CD4-positive, CD25-positive, alpha-beta regulatory T cell (primary cell): Measurements from ENCODE around the gene LIN7C. TPM values are rescaled to one million over a fixed set of nuclear protein-coding genes. Genes with fewer than 3 reads are reported as not detected.
"Not testable (repeated sequence)": the region's sequence is repeated elsewhere in the genome, so short reads cannot be mapped to it uniquely, and the experiment has no call there.

ENCODE experiments used
- ATAC-seq, 2 donors: fragments of 150-1000 bp; cut with Tn5 transposase; one replicate each; pipeline ENCODE4 v1.10.0; 2021; ENCODE audit warnings: low read depth in 2 of 2, moderate number of reproducible peaks in 2 of 2, moderate library complexity in 1 of 2
- DNase-seq, 3 donors: peaks; one replicate each; pipeline versions ENCODE4 v3.0.0 to v3.0.0-alpha.2; 2012 to 2022; ENCODE audit warnings: mixed read lengths in 1 of 3
- H3K27ac ChIP-seq: one replicate; pipeline ENCODE4 v1.7.0; 2013; ENCODE audit warnings: mild to moderate bottlenecking, low read length; ENCODE audit not compliant: insufficient read depth, poor library complexity, severe bottlenecking
- H3K27me3 ChIP-seq: one replicate; pipeline ENCODE4 v1.7.0; 2013; ENCODE audit warnings: low read length; ENCODE audit not compliant: control insufficient read depth, insufficient read depth
- H3K36me3 ChIP-seq: one replicate; pipeline ENCODE4 v1.7.0; 2013; ENCODE audit warnings: mild to moderate bottlenecking, low read length, moderate library complexity; ENCODE audit not compliant: control insufficient read depth, insufficient read depth
- H3K4me1 ChIP-seq: 2 replicates; pipeline ENCODE4 v1.7.0; 2013; ENCODE audit warnings: mild to moderate bottlenecking, low read length; ENCODE audit not compliant: insufficient read depth, control insufficient read depth, poor library complexity, severe bottlenecking
- H3K4me3 ChIP-seq: one replicate; pipeline ENCODE4 v1.7.0; 2013; ENCODE audit warnings: low read depth, mild to moderate bottlenecking, low read length, moderate library complexity
- H3K9me3 ChIP-seq, 2 experiments: 1 replicate in 1 of 2; 2 replicates in 1 of 2; pipeline ENCODE4 v1.7.0; 2013; ENCODE audit warnings: low read length in 2 of 2, mild to moderate bottlenecking in 1 of 2, moderate library complexity in 1 of 2; ENCODE audit not compliant: control insufficient read depth in 2 of 2
- H3K27ac Mint-ChIP-seq, 3 donors: one replicate each; pipeline ENCODE4 v1.8.0; 2020 to 2022; ENCODE audit warnings: mild to moderate bottlenecking in 3 of 3, mixed read lengths in 3 of 3, moderate library complexity in 2 of 3
- H3K27me3 Mint-ChIP-seq: one replicate; pipeline ENCODE4 v1.8.0; 2022; ENCODE audit warnings: mild to moderate bottlenecking, mixed read lengths
- H3K36me3 Mint-ChIP-seq: one replicate; pipeline ENCODE4 v1.8.0; 2020; ENCODE audit warnings: mixed read lengths
- H3K4me1 Mint-ChIP-seq, 4 donors: one replicate each; pipeline ENCODE4 v1.8.0; 2020 to 2022; ENCODE audit warnings: mixed read lengths in 4 of 4, mild to moderate bottlenecking in 1 of 4
- H3K4me3 Mint-ChIP-seq, 4 donors: one replicate each; pipeline ENCODE4 v1.8.0; 2020 to 2022; ENCODE audit warnings: mild to moderate bottlenecking in 4 of 4, mixed read lengths in 4 of 4, moderate library complexity in 3 of 4
- H3K9me3 Mint-ChIP-seq, 7 donors: one replicate each; pipeline ENCODE4 v1.8.0; 2020 to 2022; ENCODE audit warnings: mixed read lengths in 7 of 7, mild to moderate bottlenecking in 3 of 7, moderate library complexity in 2 of 7
- polyA plus RNA-seq, 4 donors: library from polyadenylated mRNA; unstranded; fragments of 300-500 nt; fragmentation: Illumina TruSeq; gene quantifications; one replicate each; pipeline ENCODE4 v1.2.3, GENCODE V29; 2021
- total RNA-seq: library from RNA; stranded (reverse); gene quantifications from one replicate; pipeline ENCODE4 v1.2.3, GENCODE V29; 2022

The LIN7C gene
- total and polyA plus RNA-seq, 5 donors from 2014 or later = 10.3 to 20.3 (median 12.1) TPM

- Mint-ChIP-seq H3K36me3 (no peaks in the 10 kb centered on the region), H3K27me3 (peaks cover 10% of the 10 kb centered on the region), H3K27ac (no peak overlapping the region), H3K4me3 (no peak overlapping the region), H3K9me3 (peaks cover 0 to 2% (median 0%) of the 10 kb centered on the region in 7 donors), H3K4me1 (no peaks in the 10 kb centered on the region)
- H3K36me3 ChIP-seq = no peaks in the 10 kb centered on the region
- ATAC-seq (no peak), DNase-seq (no peak)
- no peak overlapping the region for H3K27ac ChIP-seq
- H3K4me1 ChIP-seq = no peaks in the 10 kb centered on the region
- no peaks in the 10 kb centered on the region for H3K9me3 ChIP-seq
- H3K27me3 ChIP-seq = no peaks in the 10 kb centered on the region
- no peak overlapping the region for H3K4me3 ChIP-seq
Measured at GRCh38 chr11:27453701-27454100, 52.9 kb downstream of the LIN7C start.

- Mint-ChIP-seq H3K4me1 (no peaks in the 10 kb centered on the region), H3K9me3 (peaks cover 0 to 2% (median 0%) of the 10 kb centered on the region in 7 donors), H3K27me3 (peaks cover 10% of the 10 kb centered on the region), H3K27ac (no peak overlapping the region), H3K36me3 (no peaks in the 10 kb centered on the region), H3K4me3 (peak overlapping the region in 1 of 4 donors; percentile 38)
- no peaks in the 10 kb centered on the region for H3K4me1 ChIP-seq
- DNase-seq (no peak), ATAC-seq (no peak)
- H3K36me3 ChIP-seq = no peaks in the 10 kb centered on the region
- H3K4me3 ChIP-seq = no peak overlapping the region
- H3K27ac ChIP-seq = no peak overlapping the region
- no peaks in the 10 kb centered on the region for H3K27me3 ChIP-seq
- no peaks in the 10 kb centered on the region for H3K9me3 ChIP-seq
Measured at GRCh38 chr11:27452147-27452546, 54.4 kb downstream of the LIN7C start.

- ATAC-seq = no peak
- H3K9me3 ChIP-seq = no peaks in the 10 kb centered on the region
- H3K36me3 Mint-ChIP-seq = no peaks in the 10 kb centered on the region
Measured at GRCh38 chr11:27451244-27451965, 55.2 kb downstream of the LIN7C start.

GRCh38 chr11:27448184-27448540 lies 58.4 kb downstream of the LIN7C start:
- not testable (repeated sequence) for H3K27ac ChIP-seq, H3K36me3 Mint-ChIP-seq, H3K36me3 ChIP-seq, H3K27ac Mint-ChIP-seq, H3K4me1 Mint-ChIP-seq, DNase-seq, H3K27me3 ChIP-seq, H3K9me3 ChIP-seq, H3K9me3 Mint-ChIP-seq, ATAC-seq, H3K4me3 ChIP-seq, H3K4me3 Mint-ChIP-seq, H3K4me1 ChIP-seq
- H3K27me3 Mint-ChIP-seq = peaks cover 10% of the 10 kb centered on the region

More at GRCh38 chr11:27451244-27451965, 55.2 kb downstream of the LIN7C start:
- no peak overlapping the region for H3K27ac ChIP-seq
- H3K36me3 ChIP-seq = no peaks in the 10 kb centered on the region
- Mint-ChIP-seq H3K27ac (no peak overlapping the region), H3K4me1 (no peaks in the 10 kb centered on the region), H3K4me3 (no peak overlapping the region), H3K27me3 (peaks cover 10% of the 10 kb centered on the region), H3K9me3 (peaks cover 0 to 2% (median 0%) of the 10 kb centered on the region in 7 donors)
- no peak overlapping the region for H3K4me3 ChIP-seq
- no peak for DNase-seq
- no peaks in the 10 kb centered on the region for H3K4me1 ChIP-seq
- no peaks in the 10 kb centered on the region for H3K27me3 ChIP-seq

GRCh38 chr11:27447288-27448183 lies 59.0 kb downstream of the LIN7C start:
- no peaks in the 10 kb centered on the region for H3K36me3 ChIP-seq
- H3K27ac Mint-ChIP-seq = no peak overlapping the region
- ATAC-seq (no peak), DNase-seq (no peak)
- no peaks in the 10 kb centered on the region for H3K9me3 ChIP-seq
- H3K4me1 ChIP-seq = no peaks in the 10 kb centered on the region
- H3K36me3 Mint-ChIP-seq = no peaks in the 10 kb centered on the region
- H3K27me3 Mint-ChIP-seq = peaks cover 9% of the 10 kb centered on the region
- no peak overlapping the region for H3K4me3 Mint-ChIP-seq
- H3K4me1 Mint-ChIP-seq = no peaks in the 10 kb centered on the region
- H3K9me3 Mint-ChIP-seq = peaks cover 0 to 2% (median 0%) of the 10 kb centered on the region in 7 donors
- H3K27me3 ChIP-seq = peaks cover 2% of the 10 kb centered on the region
- no peak overlapping the region for H3K27ac ChIP-seq
- no peak overlapping the region for H3K4me3 ChIP-seq

GRCh38 chr11:27445625-27446024 lies 60.9 kb downstream of the LIN7C start:
- Histone ChIP-seq H3K4me1 (no peaks in the 10 kb centered on the region), H3K27me3 (peaks cover 2% of the 10 kb centered on the region), H3K9me3 (no peaks in the 10 kb centered on the region), H3K4me3 (no peak overlapping the region), H3K36me3 (no peaks in the 10 kb centered on the region), H3K27ac (no peak overlapping the region)
- no peak for ATAC-seq
- Mint-ChIP-seq H3K4me1 (no peaks in the 10 kb centered on the region), H3K27me3 (peaks cover 13% of the 10 kb centered on the region), H3K4me3 (no peak overlapping the region), H3K9me3 (peaks cover 0 to 4% (median 0%) of the 10 kb centered on the region in 7 donors), H3K27ac (no peak overlapping the region), H3K36me3 (peaks cover 5% of the 10 kb centered on the region)
- no peak for DNase-seq

GRCh38 chr11:27444801-27445215 lies 61.8 kb downstream of the LIN7C start:
- no peak overlapping the region for H3K4me3 Mint-ChIP-seq
- no peaks in the 10 kb centered on the region for H3K4me1 ChIP-seq
- H3K36me3 Mint-ChIP-seq = peaks cover 5% of the 10 kb centered on the region
- H3K27ac ChIP-seq = no peak overlapping the region
- no peaks in the 10 kb centered on the region for H3K9me3 ChIP-seq
- H3K27me3 ChIP-seq = peaks cover 2% of the 10 kb centered on the region
- no peaks in the 10 kb centered on the region for H3K36me3 ChIP-seq
- H3K4me3 ChIP-seq = no peak overlapping the region
- peaks cover 13% of the 10 kb centered on the region for H3K27me3 Mint-ChIP-seq
- DNase-seq (no peak), ATAC-seq (no peak)
- no peak overlapping the region for H3K27ac Mint-ChIP-seq
- peaks cover 0 to 2% (median 0%) of the 10 kb centered on the region in 7 donors for H3K9me3 Mint-ChIP-seq
- no peaks in the 10 kb centered on the region for H3K4me1 Mint-ChIP-seq
